GM12892 (cell line): ENCODE results near the gene BPIFB3.

Source experiments
- POLR2AphosphoS5 ChIP-seq: IDR thresholded peaks from 2 replicates; pipeline ENCODE4 v1.6.1; 2011; ENCODE audit warnings: low read depth, low read length, control low read depth
- TAF1 ChIP-seq: IDR thresholded peaks from 2 replicates; pipeline ENCODE4 v1.6.1; 2011; ENCODE audit warnings: low read depth, mild to moderate bottlenecking, control low read depth, low read length, borderline replicate concordance

- no peak for TF ChIP-seq POLR2AphosphoS5
- TF ChIP-seq TAF1, result no peak
These were observed 35.4 kb upstream of the BPIFB3 start for GRCh38 chr20:33018169-33018931.
